SK-N-SH (cell line): Measurements from ENCODE around the gene FBXO31. TPM values are rescaled to one million over a fixed set of nuclear protein-coding genes. Genes with fewer than 3 reads are reported as not detected.

Experiments
- CTCF ChIA-PET: fragments of 300-600, 350-600 bp; formaldehyde crosslinking; extraction: SDS; loops from one replicate; lab custom pipeline; 2021; lab: Yijun Ruan, JAX
- POLR2A ChIA-PET: fragments of 350-600 bp; sonication (Branson Sonifier 250); formaldehyde crosslinking; extraction: SDS; loops from one replicate; lab custom pipeline; 2020; ENCODE audit warnings: antibody characterized with exemption, inconsistent platforms; lab: Yijun Ruan, JAX
- DNase-seq: peaks from one replicate; pipeline ENCODE4 v3.0.0; 2012
- H2AFZ ChIP-seq: fragments of 200-600 bp; sonication (generic); 2 replicates; pipeline ENCODE4 v1.8.1; 2016; ENCODE audit warnings: antibody characterized with exemption, mild to moderate bottlenecking, low read depth
- H3F3A ChIP-seq: fragments of 200-600 bp; sonication (generic); replicated peaks from 2 replicates; pipeline ENCODE3; 2016; ENCODE audit warnings: antibody characterized with exemption, mild to moderate bottlenecking; ENCODE audit not compliant: insufficient read depth
- H3K27ac ChIP-seq, 2 experiments: fragments of 200-500 bp in 1 of 2; fragments of 200-600 bp in 1 of 2; sonication (Bioruptor generic) in 1 of 2; sonication (generic), shearing (Covaris generic) in 1 of 2; 2 replicates each; pipeline versions ENCODE4 v1.5.1 to v1.6.1; 2014 to 2016; ENCODE audit warnings: low read depth in 2 of 2, inconsistent platforms in 1 of 2, low read length in 1 of 2, mild to moderate bottlenecking in 1 of 2, mixed read lengths in 1 of 2
- H3K27me3 ChIP-seq: fragments of 200-600 bp; sonication (generic), shearing (Covaris generic); 2 replicates; pipeline ENCODE4 v1.6.1; 2016; ENCODE audit warnings: mixed run types; ENCODE audit not compliant: insufficient read depth
- H3K36me3 ChIP-seq, 2 experiments: fragments of 200-500 bp in 1 of 2; fragments of 200-600 bp in 1 of 2; sonication (Bioruptor generic) in 1 of 2; sonication (generic) in 1 of 2; replicated peaks in 1 of 2; 2 replicates each; pipeline versions ENCODE3 to v1.5.1; 2014 to 2016; ENCODE audit warnings: low read length in 1 of 2, mild to moderate bottlenecking in 1 of 2; ENCODE audit not compliant: insufficient read depth in 2 of 2, control insufficient read depth in 1 of 2
- H3K4me1 ChIP-seq, 2 experiments: fragments of 200-500 bp in 1 of 2; fragments of 200-600 bp in 1 of 2; sonication (Bioruptor generic) in 1 of 2; sonication (generic), shearing (Covaris generic) in 1 of 2; 2 replicates each; pipeline versions ENCODE4 v1.5.1 to v1.6.1; 2014 to 2016; ENCODE audit warnings: low read depth in 1 of 2, low read length in 1 of 2, mixed run types in 1 of 2; ENCODE audit not compliant: insufficient read depth in 2 of 2, control insufficient read depth in 1 of 2
- H3K4me2 ChIP-seq: fragments of 200-600 bp; sonication (generic), shearing (Covaris generic); 2 replicates; pipeline ENCODE4 v1.6.1; 2017; ENCODE audit warnings: mixed run types
- H3K4me3 ChIP-seq, 2 experiments: fragments of 200-500 bp in 1 of 2; fragments of 200-600 bp in 1 of 2; sonication (Bioruptor generic) in 1 of 2; sonication (generic), shearing (Covaris generic) in 1 of 2; 2 replicates each; pipeline versions ENCODE4 v1.5.1 to v1.8.1; 2014 to 2016; ENCODE audit warnings: low read depth in 2 of 2, inconsistent platforms in 1 of 2, low read length in 1 of 2, mild to moderate bottlenecking in 1 of 2, mixed read lengths in 1 of 2, moderate library complexity in 1 of 2
- H3K79me2 ChIP-seq: fragments of 200-600 bp; sonication (generic); 2 replicates; pipeline ENCODE4 v1.8.1; 2017; ENCODE audit warnings: mild to moderate bottlenecking; ENCODE audit not compliant: insufficient read depth
- H3K9ac ChIP-seq: fragments of 200-600 bp; sonication (generic); 2 replicates; pipeline ENCODE4 v1.6.1; 2017; ENCODE audit warnings: mixed run types
- H3K9me2 ChIP-seq: fragments of 200-600 bp; sonication (generic); 2 replicates; pipeline ENCODE4 v1.6.1; 2017; ENCODE audit warnings: mixed run types
- H3K9me3 ChIP-seq: fragments of 200-600 bp; sonication (generic); 2 replicates; pipeline ENCODE4 v1.6.1; 2017; ENCODE audit warnings: mixed run types, mild to moderate bottlenecking, moderate library complexity
- H4K20me1 ChIP-seq: fragments of 200-600 bp; sonication (generic); 2 replicates; pipeline ENCODE4 v1.6.1; 2017; ENCODE audit warnings: mild to moderate bottlenecking, mixed run types; ENCODE audit not compliant: insufficient read depth
- CHD2 ChIP-seq: fragments of 150-350 bp; IDR thresholded peaks from 2 replicates; pipeline ENCODE4 v1.6.1; 2018; ENCODE audit warnings: low read length; ENCODE audit not compliant: partially characterized antibody
- ELF1 ChIP-seq: IDR thresholded peaks from 2 replicates; pipeline ENCODE4 v1.4.0; 2012
- EP300 ChIP-seq, 2 experiments: IDR thresholded peaks; 2 replicates each; pipeline versions ENCODE4 v1.4.0 to v1.6.1; 2012; ENCODE audit warnings: borderline replicate concordance in 1 of 2, low read depth in 1 of 2, low read length in 1 of 2
- NRF1 ChIP-seq: IDR thresholded peaks from 2 replicates; pipeline ENCODE4 v1.6.1; 2012; ENCODE audit warnings: low read depth, mild to moderate bottlenecking, low read length
- RAD21 ChIP-seq: IDR thresholded peaks from 2 replicates; pipeline ENCODE4 v1.6.1; 2012; ENCODE audit warnings: mild to moderate bottlenecking, low read length
- RCOR1 ChIP-seq: fragments of 150-350 bp; IDR thresholded peaks from 2 replicates; pipeline ENCODE4 v1.6.1; 2017; ENCODE audit warnings: antibody characterized with exemption, low read length
- TCF12 ChIP-seq: IDR thresholded peaks from 2 replicates; pipeline ENCODE4 v1.4.0; 2012
- YY1 ChIP-seq: IDR thresholded peaks from 2 replicates; pipeline ENCODE4 v1.4.0; 2012; ENCODE audit warnings: low read depth, mild to moderate bottlenecking
- WGBS: methylation state at CpG from one replicate; pipeline ENCODE4 v1.1.6; 2017; ENCODE audit warnings: low lambda C conversion rate; 5-methylcytosine and 5-hydroxymethylcytosine counted together
- polyA plus RNA-seq, 3 experiments: library from polyadenylated mRNA; depleted of rRNA; stranded (reverse); fragments of >200 nt; gene quantifications; 2 replicates each; pipeline ENCODE4 v1.2.3, GENCODE V29; 2012
- TF ChIP-seq, protein P1 (sequence below): IDR thresholded peaks from 2 replicates; pipeline ENCODE4; 2012
- TF ChIP-seq, protein P2 (sequence below): fragments of 150-350 bp; IDR thresholded peaks from 2 replicates; pipeline ENCODE4 v1.6.1; 2017; ENCODE audit warnings: antibody characterized with exemption, low read length, low read depth, borderline replicate concordance
- TF ChIP-seq, protein P3 (sequence below): IDR thresholded peaks from 2 replicates; pipeline ENCODE4 v1.4.0; 2012; ENCODE audit warnings: low read depth, borderline replicate concordance

FBXO31 gene
- polyA plus RNA-seq, 1 of the 3 experiments (the other 2 are of a cell fraction), result 14.2 TPM

DNA sequence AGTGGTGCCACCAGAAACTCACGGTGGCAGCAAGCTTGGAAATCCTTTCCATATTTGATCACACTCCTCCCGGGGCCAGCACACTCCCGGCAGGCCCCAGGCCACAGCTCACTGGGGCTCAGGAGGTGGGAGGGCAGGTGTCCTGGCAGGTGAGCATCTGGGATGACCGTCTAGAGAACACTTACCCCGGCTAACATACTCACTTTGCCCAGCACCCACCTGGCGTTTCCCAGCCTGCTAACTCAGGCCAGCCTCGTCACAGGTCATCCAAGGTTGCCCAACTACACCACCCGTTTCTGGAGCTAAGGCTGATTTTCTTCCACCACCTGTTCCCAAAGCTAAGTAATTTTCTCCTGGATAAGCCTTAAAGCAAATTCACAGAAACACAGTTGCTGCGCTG is 24.9 kb downstream of the FBXO31 start:
- CTCF ChIA-PET, result interaction anchor here (0.8 to 1.6 kb wide), 2 partner anchors 26 to 35 kb away, joined by 3 to 5 read pairs; no protein-coding TSS in a partner anchor
- Histone ChIP-seq H4K20me1 (peaks cover 5% of the 10 kb centered on the region; the same call in 1 of the 2 replicates), H3K36me3 (peaks cover 22 to 28% of the 10 kb centered on the region in 2 experiments), H3K4me2 (no peak overlapping the region), H3K79me2 (peaks cover 10% of the 10 kb centered on the region), H3K9ac (no peak overlapping the region), H3K9me2 (no peaks in the 10 kb centered on the region)
- no peak for DNase-seq
- TF ChIP-seq RAD21 (no peak), CHD2 (no peak), YY1 (no peak)
- TF ChIP-seq, protein P1, sequence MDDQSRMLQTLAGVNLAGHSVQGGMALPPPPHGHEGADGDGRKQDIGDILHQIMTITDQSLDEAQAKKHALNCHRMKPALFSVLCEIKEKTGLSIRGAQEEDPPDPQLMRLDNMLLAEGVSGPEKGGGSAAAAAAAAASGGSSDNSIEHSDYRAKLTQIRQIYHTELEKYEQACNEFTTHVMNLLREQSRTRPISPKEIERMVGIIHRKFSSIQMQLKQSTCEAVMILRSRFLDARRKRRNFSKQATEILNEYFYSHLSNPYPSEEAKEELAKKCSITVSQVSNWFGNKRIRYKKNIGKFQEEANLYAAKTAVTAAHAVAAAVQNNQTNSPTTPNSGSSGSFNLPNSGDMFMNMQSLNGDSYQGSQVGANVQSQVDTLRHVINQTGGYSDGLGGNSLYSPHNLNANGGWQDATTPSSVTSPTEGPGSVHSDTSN, result no peak
- TF ChIP-seq, all 33 proteins: peak for 0
- Histone ChIP-seq H3K4me1 (peaks cover 5% of the 10 kb centered on the region in 2 experiments; a peak in 2 of 4 replicates), H2AFZ (no peak overlapping the region), H3F3A (no peaks in the 10 kb centered on the region), H3K27ac (no peak overlapping the region), H3K4me3 (no peak overlapping the region), H3K27me3 (no peaks in the 10 kb centered on the region), H3K9me3 (no peaks in the 10 kb centered on the region)
- POLR2A ChIA-PET, result no interaction called here
- 89% methylated on average over 9 of the region's 9 CpGs for WGBS

DNA sequence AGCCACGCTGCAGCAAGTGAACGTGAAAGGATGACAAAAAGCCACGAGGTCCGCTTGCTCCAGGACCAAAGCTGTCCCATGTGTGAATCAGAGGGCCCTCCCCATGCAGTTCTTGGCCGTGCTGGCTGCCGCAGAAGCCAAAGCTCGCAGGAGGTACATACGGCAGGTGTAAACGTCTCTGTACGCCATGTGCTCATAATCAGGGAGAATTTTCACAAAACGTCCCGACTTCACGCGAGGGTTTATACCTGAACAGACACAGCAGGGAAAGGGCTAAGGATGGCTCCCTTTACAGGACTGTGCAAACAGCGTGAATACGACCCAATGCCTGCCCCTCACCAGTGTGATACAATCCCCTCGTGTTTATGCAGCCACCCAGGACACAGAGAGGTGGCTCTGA is 25.3 kb downstream of the FBXO31 start:
- no peaks in the 10 kb centered on the region for H3K9me2 ChIP-seq
- no peaks in the 10 kb centered on the region for H3F3A ChIP-seq
- H3K27ac ChIP-seq, result no peak overlapping the region
- H3K4me1 ChIP-seq, result peaks cover under 1 to 2% of the 10 kb centered on the region in 2 experiments; a peak in 2 of 4 replicates
- no peak overlapping the region for H3K9ac ChIP-seq
- ChIA-PET POLR2A (no interaction called here), CTCF (interaction anchor here (0.8 to 1.6 kb wide), 2 partner anchors 26 to 34 kb away, joined by 3 to 5 read pairs; no protein-coding TSS in a partner anchor)
- peaks cover 7% of the 10 kb centered on the region for H3K79me2 ChIP-seq
- H3K36me3 ChIP-seq, result peaks cover 22 to 27% of the 10 kb centered on the region in 2 experiments
- H3K9me3 ChIP-seq, result no peaks in the 10 kb centered on the region
- no peak overlapping the region for H2AFZ ChIP-seq
- no peak overlapping the region for H3K4me3 ChIP-seq
- H4K20me1 ChIP-seq, result peaks cover under 1% of the 10 kb centered on the region; the same call in 1 of the 2 replicates
- WGBS, result 87% methylated on average over 17 of the region's 17 CpGs
- DNase-seq, result no peak
- H3K4me2 ChIP-seq, result no peak overlapping the region
- no peaks in the 10 kb centered on the region for H3K27me3 ChIP-seq
- TF ChIP-seq, protein P2, sequence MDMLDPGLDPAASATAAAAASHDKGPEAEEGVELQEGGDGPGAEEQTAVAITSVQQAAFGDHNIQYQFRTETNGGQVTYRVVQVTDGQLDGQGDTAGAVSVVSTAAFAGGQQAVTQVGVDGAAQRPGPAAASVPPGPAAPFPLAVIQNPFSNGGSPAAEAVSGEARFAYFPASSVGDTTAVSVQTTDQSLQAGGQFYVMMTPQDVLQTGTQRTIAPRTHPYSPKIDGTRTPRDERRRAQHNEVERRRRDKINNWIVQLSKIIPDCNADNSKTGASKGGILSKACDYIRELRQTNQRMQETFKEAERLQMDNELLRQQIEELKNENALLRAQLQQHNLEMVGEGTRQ, result no peak
- TF ChIP-seq, protein P3, sequence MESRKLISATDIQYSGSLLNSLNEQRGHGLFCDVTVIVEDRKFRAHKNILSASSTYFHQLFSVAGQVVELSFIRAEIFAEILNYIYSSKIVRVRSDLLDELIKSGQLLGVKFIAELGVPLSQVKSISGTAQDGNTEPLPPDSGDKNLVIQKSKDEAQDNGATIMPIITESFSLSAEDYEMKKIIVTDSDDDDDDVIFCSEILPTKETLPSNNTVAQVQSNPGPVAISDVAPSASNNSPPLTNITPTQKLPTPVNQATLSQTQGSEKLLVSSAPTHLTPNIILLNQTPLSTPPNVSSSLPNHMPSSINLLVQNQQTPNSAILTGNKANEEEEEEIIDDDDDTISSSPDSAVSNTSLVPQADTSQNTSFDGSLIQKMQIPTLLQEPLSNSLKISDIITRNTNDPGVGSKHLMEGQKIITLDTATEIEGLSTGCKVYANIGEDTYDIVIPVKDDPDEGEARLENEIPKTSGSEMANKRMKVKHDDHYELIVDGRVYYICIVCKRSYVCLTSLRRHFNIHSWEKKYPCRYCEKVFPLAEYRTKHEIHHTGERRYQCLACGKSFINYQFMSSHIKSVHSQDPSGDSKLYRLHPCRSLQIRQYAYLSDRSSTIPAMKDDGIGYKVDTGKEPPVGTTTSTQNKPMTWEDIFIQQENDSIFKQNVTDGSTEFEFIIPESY, result no peak
- TF ChIP-seq ELF1, result no peak
- TF ChIP-seq NRF1, result no peak
- no peak for TF ChIP-seq EP300 (IDR thresholded peaks at IDR 0.05; ENCODE audit: borderline replicate concordance in 1 of 2, low read depth in 1 of 2, low read length in 1 of 2)
- TF ChIP-seq RCOR1, result no peak
- no peak for TF ChIP-seq RAD21
- TF ChIP-seq YY1, result no peak
- no peak for TF ChIP-seq TCF12
- no peak for TF ChIP-seq CHD2
